NOMO-1 (cell line): ENCODE measurements around the gene SPATA3.
"Not testable (repeated sequence)": the region's sequence is repeated elsewhere in the genome, so short reads cannot be mapped to it uniquely, and the experiment has no call there.

Experiments used
- DNase-seq, 2 experiments: peaks; one replicate each; lab custom pipeline; 2025; ENCODE audit not compliant: unreplicated experiment in 2 of 2; lab: John Stamatoyannopoulos, UW

SPATA3 gene

GRCh38 chr2:231018184-231018583 is 22.3 kb downstream of the SPATA3 start:
- no peak for DNase-seq

- DNase-seq, result not testable (repeated sequence)
Measured at GRCh38 chr2:231025059-231025458, 29.1 kb downstream of the SPATA3 start.

- no peak for DNase-seq
Measured at GRCh38 chr2:231028889-231029288, 33.0 kb downstream of the SPATA3 start.

- no peak for DNase-seq
Measured at GRCh38 chr2:231029563-231029962, 33.6 kb downstream of the SPATA3 start.

- no peak for DNase-seq
Measured at GRCh38 chr2:231030725-231031124, 34.8 kb downstream of the SPATA3 start.

- DNase-seq, result no peak
Measured at GRCh38 chr2:231032575-231033140, 36.7 kb downstream of the SPATA3 start.

GRCh38 chr2:231033147-231034132 is 37.5 kb downstream of the SPATA3 start:
- DNase-seq, result no peak

- DNase-seq, result peak; percentile 3 to 47
Measured at GRCh38 chr2:231034291-231034882, 38.5 kb downstream of the SPATA3 start.

GRCh38 chr2:231036131-231036530 is 40.2 kb downstream of the SPATA3 start:
- no peak for DNase-seq

GRCh38 chr2:231036578-231037106 is 40.7 kb downstream of the SPATA3 start:
- no peak for DNase-seq

GRCh38 chr2:231037202-231037730 is 41.3 kb downstream of the SPATA3 start, which contains the start of gene C2orf72:
C2orf72 (plus strand) TSS chr2:231037523; CDS start chr2:231037566, 43 bp downstream.
- no peak for DNase-seq

GRCh38 chr2:231037731-231038482 is 42.0 kb downstream of the SPATA3 start:
- DNase-seq, result no peak

- DNase-seq, result no peak
Measured at GRCh38 chr2:231038483-231039293, 42.8 kb downstream of the SPATA3 start.

- no peak for DNase-seq
Measured at GRCh38 chr2:231039294-231039664, 43.4 kb downstream of the SPATA3 start.

GRCh38 chr2:231039821-231040364 is 44.0 kb downstream of the SPATA3 start:
- no peak for DNase-seq

- no peak for DNase-seq
Measured at GRCh38 chr2:231041061-231041689, 45.3 kb downstream of the SPATA3 start.

- no peak for DNase-seq
Measured at GRCh38 chr2:231043796-231044195, 47.9 kb downstream of the SPATA3 start.

GRCh38 chr2:231046916-231047273 is 51.0 kb downstream of the SPATA3 start:
- DNase-seq, result no peak
